H1 (cell line): ENCODE measurements around the gene SPATA19.

Experiments
- PHF8 ChIP-seq: fragments of 200-600 bp; sonication (generic); conservative IDR thresholded peaks from 2 replicates; pipeline ENCODE4 v1.7.1; 2012; ENCODE audit warnings: low read depth, mild to moderate bottlenecking, inconsistent platforms, low read length, moderate library complexity
- TF ChIP-seq, protein P1 (sequence below): IDR thresholded peaks from 2 replicates; pipeline ENCODE4 v1.6.1; 2011; ENCODE audit warnings: low read depth, mild to moderate bottlenecking, low read length; ENCODE audit not compliant: insufficient read depth
- TF ChIP-seq, protein P2 (sequence below): IDR thresholded peaks from 2 replicates; pipeline ENCODE4 v1.6.1; 2011; ENCODE audit warnings: low read length, improper control_type of control experiment

DNA sequence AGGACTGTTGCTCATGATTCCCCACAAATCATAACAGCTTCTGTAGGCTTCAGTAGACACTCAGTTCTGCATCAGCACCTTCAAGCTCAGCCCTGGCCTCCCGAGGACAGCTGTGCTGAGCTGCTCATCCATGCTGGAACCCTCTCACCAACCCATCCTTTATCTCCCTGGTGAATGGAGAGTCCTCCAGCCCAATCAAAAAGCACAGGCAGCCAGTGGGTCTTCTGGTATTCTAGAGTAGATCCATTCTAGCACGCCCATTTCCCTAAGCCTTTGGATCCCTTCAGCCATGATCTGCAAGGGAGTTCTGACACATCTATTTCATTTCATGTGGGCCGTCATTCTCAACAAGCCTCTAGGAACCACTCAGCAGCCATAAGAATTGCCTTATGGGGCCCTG, 44.6 kb upstream of the SPATA19 start:
- TF ChIP-seq, protein P1, sequence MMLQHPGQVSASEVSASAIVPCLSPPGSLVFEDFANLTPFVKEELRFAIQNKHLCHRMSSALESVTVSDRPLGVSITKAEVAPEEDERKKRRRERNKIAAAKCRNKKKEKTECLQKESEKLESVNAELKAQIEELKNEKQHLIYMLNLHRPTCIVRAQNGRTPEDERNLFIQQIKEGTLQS, result no peak
- TF ChIP-seq, protein P2, sequence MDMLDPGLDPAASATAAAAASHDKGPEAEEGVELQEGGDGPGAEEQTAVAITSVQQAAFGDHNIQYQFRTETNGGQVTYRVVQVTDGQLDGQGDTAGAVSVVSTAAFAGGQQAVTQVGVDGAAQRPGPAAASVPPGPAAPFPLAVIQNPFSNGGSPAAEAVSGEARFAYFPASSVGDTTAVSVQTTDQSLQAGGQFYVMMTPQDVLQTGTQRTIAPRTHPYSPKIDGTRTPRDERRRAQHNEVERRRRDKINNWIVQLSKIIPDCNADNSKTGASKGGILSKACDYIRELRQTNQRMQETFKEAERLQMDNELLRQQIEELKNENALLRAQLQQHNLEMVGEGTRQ, result no peak
- no peak for TF ChIP-seq PHF8
